GM19463 (cell line): ENCODE measurements around the gene TTC36.
"Not testable (repeated sequence)": the region's sequence is repeated elsewhere in the genome, so short reads cannot be mapped to it uniquely, and the experiment has no call there.

Experiments used
- ATAC-seq: cut with Tn5 transposase; IDR thresholded peaks from one replicate; pipeline ENCODE4 v1.9.1; 2021; ENCODE audit warnings: mild to moderate bottlenecking, moderate library complexity; ENCODE audit not compliant: unreplicated experiment

The TTC36 gene

GRCh38 chr11:118527109-118527508, at the start of gene TTC36:
TTC36 (plus strand) TSS chr11:118527474; CDS start chr11:118527495, 21 bp downstream.
- ATAC-seq: no peak

- not testable (repeated sequence) for ATAC-seq
These were observed 46.0 kb upstream of the TTC36 start for GRCh38 chr11:118481238-118481637.

GRCh38 chr11:118484405-118484804, 42.9 kb upstream of the TTC36 start:
- no peak for ATAC-seq

GRCh38 chr11:118485273-118485672, 42.0 kb upstream of the TTC36 start:
- ATAC-seq: no peak

GRCh38 chr11:118488480-118489109, 38.7 kb upstream of the TTC36 start:
- no peak for ATAC-seq

GRCh38 chr11:118491041-118491440, 36.2 kb upstream of the TTC36 start:
- no peak for ATAC-seq

- ATAC-seq: no peak
These were observed 29.4 kb upstream of the TTC36 start for GRCh38 chr11:118497831-118498230.

GRCh38 chr11:118503216-118503615, 24.1 kb upstream of the TTC36 start:
- no peak for ATAC-seq

- no peak for ATAC-seq
These were observed 15.7 kb upstream of the TTC36 start for GRCh38 chr11:118511601-118512000.

GRCh38 chr11:118514103-118514502, 13.2 kb upstream of the TTC36 start:
- ATAC-seq: no peak

GRCh38 chr11:118519549-118519948, 7.7 kb upstream of the TTC36 start:
- ATAC-seq: no peak

- no peak for ATAC-seq
These were observed 5.4 kb upstream of the TTC36 start for GRCh38 chr11:118521892-118522311.

GRCh38 chr11:118522571-118523072, 4.7 kb upstream of the TTC36 start:
- no peak for ATAC-seq

- no peak for ATAC-seq
These were observed 2.9 kb upstream of the TTC36 start for GRCh38 chr11:118524356-118524755.

- no peak for ATAC-seq
These were observed 2.4 kb upstream of the TTC36 start for GRCh38 chr11:118524757-118525470.

- ATAC-seq: no peak
These were observed 586 bp upstream of the TTC36 start for GRCh38 chr11:118526688-118527087.

GRCh38 chr11:118528511-118528910, 1.2 kb downstream of the TTC36 start:
- ATAC-seq: no peak

GRCh38 chr11:118529584-118530175, 2.4 kb downstream of the TTC36 start:
- ATAC-seq: no peak

- ATAC-seq: no peak
These were observed 3.0 kb downstream of the TTC36 start for GRCh38 chr11:118530180-118530682.

GRCh38 chr11:118530683-118531596, 3.7 kb downstream of the TTC36 start, which contains the start of gene TMEM25:
TMEM25 (plus strand) TSS chr11:118531192; CDS start chr11:118531802, 610 bp downstream.
- ATAC-seq: peak; percentile 68
